Fibroblast of lung (primary cell): Measurements from ENCODE around the gene POT1.

Experiments used
- CTCF ChIP-seq, 2 donors: IDR thresholded peaks in 1 of 2; conservative IDR thresholded peaks in 1 of 2; 1 replicate in 1 of 2; 2 replicates in 1 of 2; pipeline ENCODE4 v1.5.1; 2011 to 2012; ENCODE audit warnings: low read length in 2 of 2, control low read depth in 1 of 2, inconsistent platforms in 1 of 2, low read depth in 1 of 2, mild to moderate bottlenecking in 1 of 2
- EZH2 ChIP-seq: IDR thresholded peaks from 2 replicates; pipeline ENCODE4 v1.5.1; 2012; ENCODE audit warnings: low read length, control low read depth, mild to moderate bottlenecking; ENCODE audit errors: missing control alignments

- TF ChIP-seq EZH2: no peak
- TF ChIP-seq CTCF (conservative IDR thresholded peaks at IDR 0.05 in 1 of 2, IDR thresholded peaks at IDR 0.05 in 1 of 2; ENCODE audit: low read depth in 1 of 2, low read length in 2 of 2): no peak
Observed at GRCh38 chr7:124908259-124908658, 21.4 kb downstream of the POT1 start.
